ENCODE data around the gene C1orf198.

DNA sequence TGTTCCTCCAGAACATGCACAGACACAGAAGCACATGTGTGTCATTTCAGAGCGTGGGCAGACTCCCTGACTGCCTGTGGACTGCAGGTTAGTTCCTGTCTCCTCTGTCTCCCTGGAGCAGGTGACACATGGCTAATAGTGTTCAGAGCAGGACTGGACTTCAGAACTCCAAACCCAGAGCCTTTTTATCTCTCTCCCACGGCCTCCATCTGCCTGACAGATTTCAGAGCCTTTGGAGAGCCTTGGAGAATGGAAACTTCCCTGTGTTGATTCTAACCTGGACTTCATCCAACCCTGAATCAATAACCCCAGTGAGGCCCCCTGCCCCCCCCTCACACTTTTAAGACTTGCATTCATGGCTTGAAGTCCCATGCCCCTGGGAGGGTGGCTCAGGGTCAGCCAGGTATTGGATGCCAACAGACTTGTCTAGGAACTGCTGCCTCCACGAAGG is 44.4 kb downstream of the C1orf198 start:
- TF ChIP-seq, protein P1, sequence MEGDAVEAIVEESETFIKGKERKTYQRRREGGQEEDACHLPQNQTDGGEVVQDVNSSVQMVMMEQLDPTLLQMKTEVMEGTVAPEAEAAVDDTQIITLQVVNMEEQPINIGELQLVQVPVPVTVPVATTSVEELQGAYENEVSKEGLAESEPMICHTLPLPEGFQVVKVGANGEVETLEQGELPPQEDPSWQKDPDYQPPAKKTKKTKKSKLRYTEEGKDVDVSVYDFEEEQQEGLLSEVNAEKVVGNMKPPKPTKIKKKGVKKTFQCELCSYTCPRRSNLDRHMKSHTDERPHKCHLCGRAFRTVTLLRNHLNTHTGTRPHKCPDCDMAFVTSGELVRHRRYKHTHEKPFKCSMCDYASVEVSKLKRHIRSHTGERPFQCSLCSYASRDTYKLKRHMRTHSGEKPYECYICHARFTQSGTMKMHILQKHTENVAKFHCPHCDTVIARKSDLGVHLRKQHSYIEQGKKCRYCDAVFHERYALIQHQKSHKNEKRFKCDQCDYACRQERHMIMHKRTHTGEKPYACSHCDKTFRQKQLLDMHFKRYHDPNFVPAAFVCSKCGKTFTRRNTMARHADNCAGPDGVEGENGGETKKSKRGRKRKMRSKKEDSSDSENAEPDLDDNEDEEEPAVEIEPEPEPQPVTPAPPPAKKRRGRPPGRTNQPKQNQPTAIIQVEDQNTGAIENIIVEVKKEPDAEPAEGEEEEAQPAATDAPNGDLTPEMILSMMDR (IDR thresholded peaks at IDR 0.05): no peak
- TF ChIP-seq POLR2A (IDR thresholded peaks at IDR 0.05): no peak

Data from thyroid gland (tissue), 4 donors.